NOMO-1 treated with DMSO at 0.1 percent for 48 hours (cell line): ENCODE data around the gene SORT1.

Experiments
- DNase-seq: peaks from one replicate; lab custom pipeline; 2025; ENCODE audit not compliant: unreplicated experiment; lab: John Stamatoyannopoulos, UW

The SORT1 gene

DNA sequence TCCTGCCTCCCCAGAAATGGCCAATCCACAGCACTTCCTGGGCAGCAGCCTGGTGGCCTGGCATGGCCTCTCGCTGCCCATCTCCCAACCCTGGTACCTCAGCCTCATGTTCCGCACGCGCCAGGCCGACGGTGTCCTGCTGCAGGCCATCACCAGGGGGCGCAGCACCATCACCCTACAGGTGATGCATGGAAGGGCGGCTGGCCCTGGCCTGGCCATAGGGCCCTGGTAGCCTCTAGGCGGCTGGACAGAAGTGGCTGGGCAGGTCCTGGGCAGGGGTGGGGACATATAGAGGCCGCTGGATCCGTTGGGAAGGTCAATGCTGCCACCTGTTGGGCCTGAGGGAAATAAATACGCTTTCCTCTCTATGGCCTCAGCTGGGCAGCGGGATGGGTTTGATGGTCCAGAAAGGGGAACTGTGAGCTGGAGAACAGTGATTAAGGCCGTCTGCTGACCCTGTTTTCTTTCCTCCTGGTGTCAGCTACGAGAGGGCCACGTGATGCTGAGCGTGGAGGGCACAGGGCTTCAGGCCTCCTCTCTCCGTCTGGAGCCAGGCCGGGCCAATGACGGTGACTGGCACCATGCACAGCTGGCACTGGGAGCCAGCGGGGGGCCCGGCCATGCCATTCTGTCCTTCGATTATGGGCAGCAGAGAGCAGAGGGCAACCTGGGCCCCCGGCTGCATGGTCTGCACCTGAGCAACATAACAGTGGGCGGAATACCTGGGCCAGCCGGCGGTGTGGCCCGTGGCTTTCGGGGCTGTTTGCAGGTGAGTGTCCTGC, 133.9 kb downstream of the SORT1 start:
- peak; percentile 47 for DNase-seq

DNA sequence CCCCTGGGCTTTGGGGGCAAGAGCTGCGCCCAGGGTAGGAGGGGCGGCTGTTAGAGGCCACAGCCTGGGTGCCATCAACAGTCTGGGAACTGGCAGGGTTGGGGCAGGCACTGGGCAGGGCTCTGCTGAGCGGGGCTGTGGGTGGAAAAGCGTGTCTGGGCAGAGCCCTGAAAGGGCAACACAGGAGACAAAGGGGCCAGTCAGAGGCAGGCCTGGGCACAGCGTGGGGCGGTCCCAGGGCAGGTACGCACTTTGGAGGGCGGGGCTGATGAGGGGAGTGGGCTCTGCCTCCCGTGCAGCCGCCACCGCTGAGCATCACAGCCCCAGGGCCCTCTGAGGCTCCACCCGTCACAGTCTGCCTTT, 134.5 kb downstream of the SORT1 start:
- DNase-seq: no peak

DNA sequence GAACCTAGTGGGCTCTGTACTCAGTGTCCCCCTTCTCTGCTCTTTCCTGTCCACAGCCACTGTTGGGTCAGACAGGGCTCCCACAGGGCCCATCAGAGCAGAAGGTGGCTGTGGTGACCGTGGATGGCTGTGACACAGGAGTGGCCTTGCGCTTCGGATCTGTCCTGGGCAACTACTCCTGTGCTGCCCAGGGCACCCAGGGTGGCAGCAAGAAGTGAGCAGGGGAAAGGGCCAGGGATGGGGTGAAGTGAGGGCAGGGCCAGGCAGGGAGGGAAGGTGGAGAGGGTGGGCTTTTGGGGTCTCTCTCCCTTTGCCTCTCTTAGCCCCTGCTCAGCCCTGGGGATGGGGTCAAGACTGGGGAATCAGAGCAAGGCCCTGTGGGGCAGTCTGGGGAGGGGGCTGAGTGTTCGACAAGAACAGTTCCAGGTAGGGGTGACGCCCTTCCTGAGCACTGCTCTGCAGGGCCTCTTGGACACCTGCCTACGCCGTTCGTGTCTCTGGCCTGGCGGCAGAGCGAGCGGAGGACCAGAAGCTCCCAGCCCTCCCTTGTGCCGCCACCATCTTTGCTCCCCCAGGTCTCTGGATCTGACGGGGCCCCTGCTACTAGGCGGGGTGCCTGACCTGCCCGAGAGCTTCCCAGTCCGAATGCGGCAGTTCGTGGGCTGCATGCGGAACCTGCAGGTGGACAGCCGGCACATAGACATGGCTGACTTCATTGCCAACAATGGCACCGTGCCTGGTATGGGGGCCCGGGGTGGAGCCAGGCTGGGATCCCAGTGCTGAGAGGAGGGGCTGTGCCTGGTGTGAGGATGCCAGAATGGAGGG, 135.3 kb downstream of the SORT1 start:
- no peak for DNase-seq

DNA sequence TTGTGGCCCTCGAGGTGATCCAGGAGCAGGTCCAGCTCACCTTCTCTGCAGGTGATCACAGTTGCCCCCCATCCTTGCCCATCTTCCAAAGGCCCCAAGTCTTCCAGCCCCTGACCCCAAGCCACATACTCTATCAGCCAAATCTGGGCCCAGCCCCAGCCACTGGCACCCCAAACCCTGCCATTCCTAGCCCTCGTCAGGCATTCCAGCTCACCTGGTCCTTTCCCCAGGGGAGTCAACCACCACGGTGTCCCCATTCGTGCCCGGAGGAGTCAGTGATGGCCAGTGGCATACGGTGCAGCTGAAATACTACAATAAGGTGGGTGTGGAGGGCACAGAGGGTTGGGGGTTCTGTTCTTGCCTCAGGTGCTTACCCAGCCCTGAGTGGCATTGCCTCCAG, 136.1 kb downstream of the SORT1 start:
- DNase-seq: no peak

DNA sequence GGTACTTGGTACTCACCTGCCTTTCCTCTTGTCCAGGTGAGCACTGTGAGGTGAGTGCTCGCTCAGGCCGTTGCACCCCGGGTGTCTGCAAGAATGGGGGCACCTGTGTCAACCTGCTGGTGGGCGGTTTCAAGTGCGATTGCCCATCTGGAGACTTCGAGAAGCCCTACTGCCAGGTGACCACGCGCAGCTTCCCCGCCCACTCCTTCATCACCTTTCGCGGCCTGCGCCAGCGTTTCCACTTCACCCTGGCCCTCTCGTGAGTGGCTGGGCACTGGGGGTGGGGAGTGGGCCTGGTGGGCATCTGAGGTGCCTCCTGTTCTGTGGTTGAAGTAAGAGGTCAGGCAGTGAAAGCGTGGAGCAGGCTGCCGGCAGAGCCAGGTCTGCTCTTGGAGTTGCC, 136.7 kb downstream of the SORT1 start:
- no peak for DNase-seq

DNA sequence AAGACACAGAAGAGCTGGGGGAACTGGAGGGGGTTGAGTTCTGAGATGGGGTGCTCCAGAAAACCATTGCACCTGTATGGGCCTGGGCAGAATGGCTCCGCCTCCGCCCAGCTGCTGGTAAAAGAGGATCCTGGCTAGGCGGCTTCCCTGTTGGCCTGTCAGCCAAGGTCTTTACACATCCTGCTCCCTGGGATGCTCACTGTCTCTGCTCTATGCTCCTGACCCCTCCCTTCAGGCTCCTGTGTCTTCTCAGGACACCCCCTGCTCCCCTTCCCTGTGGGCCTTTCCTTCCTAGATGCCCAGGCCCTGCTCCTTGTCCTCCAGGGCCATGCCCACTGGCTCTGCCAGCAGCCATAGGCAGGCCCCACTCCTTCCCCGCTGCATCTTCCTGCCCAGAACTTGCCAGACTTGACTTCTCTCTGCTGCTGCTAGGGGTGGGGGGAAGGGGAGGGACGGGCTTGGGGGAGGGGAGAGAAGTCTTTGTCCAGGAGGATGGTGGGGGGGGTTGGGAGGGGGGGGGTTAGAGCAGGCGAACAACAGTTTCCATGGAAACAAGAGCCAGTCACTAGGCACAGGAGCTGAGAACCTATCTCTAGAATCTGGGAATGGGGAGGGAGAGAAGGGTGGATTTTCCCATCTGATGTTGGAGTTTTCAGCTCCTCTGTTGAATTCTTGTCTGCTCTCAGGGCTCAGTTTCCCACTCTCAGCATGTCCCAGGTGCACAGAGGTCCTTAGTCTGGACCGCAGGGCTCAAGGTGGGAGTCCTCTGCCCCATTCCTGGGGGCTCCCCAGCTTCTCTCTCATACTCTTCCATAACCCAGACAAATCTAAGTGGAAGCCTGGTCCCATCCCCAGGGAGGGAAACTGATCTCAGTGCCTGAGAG, 137.8 kb downstream of the SORT1 start:
- peak; percentile 1 for DNase-seq
